ENCODE data around the gene CYLD. TPM values are rescaled to one million over a fixed set of nuclear protein-coding genes. Genes with fewer than 3 reads are reported as not detected.

Gene CYLD
- polyA plus RNA-seq, 1 donor (not counting 4 experiments of a cell fraction or from before 2014, with no cell fraction given) = 24.7 TPM

DNA sequence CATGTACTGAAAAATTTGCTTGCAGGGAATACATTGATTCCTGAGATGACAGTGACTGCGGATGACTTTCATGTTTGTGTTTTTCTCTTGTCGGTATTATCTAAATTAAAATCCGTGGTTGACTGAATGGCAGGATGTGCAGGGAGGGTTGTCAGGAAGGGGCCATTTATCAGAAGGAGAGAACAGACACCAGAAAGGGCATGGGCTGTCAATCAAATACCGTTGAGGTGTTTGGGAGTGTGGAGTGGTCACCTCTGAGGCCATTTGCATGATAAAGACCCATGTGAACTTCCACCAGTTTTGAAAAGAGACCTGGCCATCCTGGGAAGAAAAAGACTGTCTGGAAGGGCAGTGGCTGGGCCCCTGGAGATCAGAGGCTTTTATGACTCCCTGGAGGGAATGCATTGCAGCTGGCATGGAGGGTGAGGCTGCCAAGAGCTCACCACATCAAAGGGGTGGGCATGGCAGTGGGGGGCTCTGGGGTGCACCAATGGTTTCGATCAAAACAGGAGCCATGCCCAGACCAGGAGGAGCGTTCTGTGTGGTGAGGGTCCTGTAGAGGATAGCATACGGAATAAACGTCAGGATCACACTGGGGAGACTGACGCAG is 67.1 kb downstream of the CYLD start:
- TF ChIP-seq EZH2 (IDR thresholded peaks at IDR 0.05; ENCODE audit: low read length) = no peak
- TF ChIP-seq, protein P1, sequence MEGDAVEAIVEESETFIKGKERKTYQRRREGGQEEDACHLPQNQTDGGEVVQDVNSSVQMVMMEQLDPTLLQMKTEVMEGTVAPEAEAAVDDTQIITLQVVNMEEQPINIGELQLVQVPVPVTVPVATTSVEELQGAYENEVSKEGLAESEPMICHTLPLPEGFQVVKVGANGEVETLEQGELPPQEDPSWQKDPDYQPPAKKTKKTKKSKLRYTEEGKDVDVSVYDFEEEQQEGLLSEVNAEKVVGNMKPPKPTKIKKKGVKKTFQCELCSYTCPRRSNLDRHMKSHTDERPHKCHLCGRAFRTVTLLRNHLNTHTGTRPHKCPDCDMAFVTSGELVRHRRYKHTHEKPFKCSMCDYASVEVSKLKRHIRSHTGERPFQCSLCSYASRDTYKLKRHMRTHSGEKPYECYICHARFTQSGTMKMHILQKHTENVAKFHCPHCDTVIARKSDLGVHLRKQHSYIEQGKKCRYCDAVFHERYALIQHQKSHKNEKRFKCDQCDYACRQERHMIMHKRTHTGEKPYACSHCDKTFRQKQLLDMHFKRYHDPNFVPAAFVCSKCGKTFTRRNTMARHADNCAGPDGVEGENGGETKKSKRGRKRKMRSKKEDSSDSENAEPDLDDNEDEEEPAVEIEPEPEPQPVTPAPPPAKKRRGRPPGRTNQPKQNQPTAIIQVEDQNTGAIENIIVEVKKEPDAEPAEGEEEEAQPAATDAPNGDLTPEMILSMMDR (optimal IDR thresholded peaks at IDR 0.05 in 1 of 3, IDR thresholded peaks at IDR 0.05 in 1 of 3, conservative IDR thresholded peaks at IDR 0.05 in 1 of 3; ENCODE audit: extremely low read depth in 1 of 3, insufficient read depth in 2 of 3, low read length in 3 of 3) = no peak
- H2AFZ ChIP-seq (ENCODE audit: control insufficient read depth, low read length) = no peak overlapping the region
- no peaks in the 10 kb centered on the region for H3K9me1 ChIP-seq (ENCODE audit: control insufficient read depth, extremely low read depth, insufficient read depth, low read length)
- no peak overlapping the region for H3K27ac ChIP-seq (ENCODE audit: control insufficient read depth, insufficient read depth, low read length)
- H3K4me1 ChIP-seq (ENCODE audit: control insufficient read depth, extremely low read depth, insufficient read depth, low read length) = no peaks in the 10 kb centered on the region
- no peaks in the 10 kb centered on the region for H3K79me2 ChIP-seq (ENCODE audit: control insufficient read depth, insufficient read depth, low read length)
- no peaks in the 10 kb centered on the region for H3K27me3 ChIP-seq (ENCODE audit: control insufficient read depth, extremely low read depth, insufficient read depth, low read length)
- H3K4me3 ChIP-seq (ENCODE audit: control insufficient read depth in 2 of 3, extremely low read depth in 1 of 3, insufficient read depth in 2 of 3, low read depth in 1 of 3, low read length in 3 of 3) = no peak overlapping the region
- dilution Hi-C loops (cut with MboI; ENCODE audit: extremely low pct_ligation_motif_present, low sequenced_read_pairs) = no loop called here
- DNase-seq (ENCODE audit: low read depth, low spot score) (no peak), FAIRE-seq (no peak)
- no peaks in the 10 kb centered on the region for H3K36me3 ChIP-seq (ENCODE audit: control insufficient read depth in 2 of 2, extremely low read depth in 1 of 2, insufficient read depth in 2 of 2, low read length in 2 of 2)
- no peak overlapping the region for H3K4me2 ChIP-seq (ENCODE audit: control insufficient read depth, extremely low read depth, insufficient read depth, low read depth, low read length)
- no peaks in the 10 kb centered on the region for H3K9me3 ChIP-seq (ENCODE audit: control insufficient read depth, low read depth, low read length)
- no peak overlapping the region for H3K9ac ChIP-seq (ENCODE audit: control insufficient read depth, extremely low read depth, insufficient read depth, low read length)
- no peaks in the 10 kb centered on the region for H4K20me1 ChIP-seq (ENCODE audit: control insufficient read depth, extremely low read depth, insufficient read depth, low read length)

DNA sequence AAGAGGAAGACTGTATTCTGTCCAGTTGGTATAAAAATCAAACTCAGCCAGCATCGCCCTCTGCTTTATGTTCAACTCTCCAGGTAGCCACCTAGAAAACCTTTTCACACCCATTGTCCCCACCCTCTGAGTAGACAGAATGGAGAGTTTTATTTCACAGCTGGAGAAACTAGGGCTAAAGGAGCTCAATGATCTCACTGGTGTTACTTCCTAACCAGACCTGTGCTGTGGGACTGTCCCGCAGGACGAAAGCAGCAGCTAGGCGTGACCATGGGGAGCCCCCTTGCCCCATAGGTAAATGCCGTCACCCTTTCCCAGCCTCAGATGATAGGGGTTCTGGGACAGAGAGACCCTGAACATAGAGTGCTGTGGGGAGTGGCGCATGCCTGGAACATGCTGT is 67.7 kb downstream of the CYLD start:
- H2AFZ ChIP-seq (ENCODE audit: control insufficient read depth, low read length) = no peak overlapping the region
- DNase-seq (ENCODE audit: low read depth, low spot score) (no peak), FAIRE-seq (no peak)
- H4K20me1 ChIP-seq (ENCODE audit: control insufficient read depth, extremely low read depth, insufficient read depth, low read length) = no peaks in the 10 kb centered on the region
- H3K4me3 ChIP-seq (ENCODE audit: control insufficient read depth in 2 of 3, extremely low read depth in 1 of 3, insufficient read depth in 2 of 3, low read depth in 1 of 3, low read length in 3 of 3) = no peak overlapping the region
- no peak overlapping the region for H3K4me2 ChIP-seq (ENCODE audit: control insufficient read depth, extremely low read depth, insufficient read depth, low read depth, low read length)
- H3K79me2 ChIP-seq (ENCODE audit: control insufficient read depth, insufficient read depth, low read length) = no peaks in the 10 kb centered on the region
- H3K4me1 ChIP-seq (ENCODE audit: control insufficient read depth, extremely low read depth, insufficient read depth, low read length) = no peaks in the 10 kb centered on the region
- no peak overlapping the region for H3K9ac ChIP-seq (ENCODE audit: control insufficient read depth, extremely low read depth, insufficient read depth, low read length)
- H3K27ac ChIP-seq (ENCODE audit: control insufficient read depth, insufficient read depth, low read length) = no peak overlapping the region
- H3K9me3 ChIP-seq (ENCODE audit: control insufficient read depth, low read depth, low read length) = no peaks in the 10 kb centered on the region
- dilution Hi-C loops (cut with MboI; ENCODE audit: extremely low pct_ligation_motif_present, low sequenced_read_pairs) = no loop called here
- no peaks in the 10 kb centered on the region for H3K9me1 ChIP-seq (ENCODE audit: control insufficient read depth, extremely low read depth, insufficient read depth, low read length)
- H3K27me3 ChIP-seq (ENCODE audit: control insufficient read depth, extremely low read depth, insufficient read depth, low read length) = no peaks in the 10 kb centered on the region
- H3K36me3 ChIP-seq (ENCODE audit: control insufficient read depth in 2 of 2, extremely low read depth in 1 of 2, insufficient read depth in 2 of 2, low read length in 2 of 2) = no peaks in the 10 kb centered on the region
- no peak for TF ChIP-seq EZH2 (IDR thresholded peaks at IDR 0.05; ENCODE audit: low read length)
- TF ChIP-seq, protein P1 (optimal IDR thresholded peaks at IDR 0.05 in 1 of 3, IDR thresholded peaks at IDR 0.05 in 1 of 3, conservative IDR thresholded peaks at IDR 0.05 in 1 of 3; ENCODE audit: extremely low read depth in 1 of 3, insufficient read depth in 2 of 3, low read length in 3 of 3) = no peak
